C4-2B (cell line): Measurements from ENCODE around the gene TOR3A.

Source experiments
- H3K27ac ChIP-seq: fragments of 450-650 bp; 2 replicates; pipeline ENCODE4 v1.5.1; 2017
- CTCF ChIP-seq: fragments of 450-650 bp; conservative IDR thresholded peaks from 2 replicates; pipeline ENCODE4 v1.5.1; 2017; ENCODE audit warnings: mild to moderate bottlenecking
- ZFX ChIP-seq: fragments of 450-650 bp; IDR thresholded peaks from 2 replicates; pipeline ENCODE4 v1.6.1; 2017

The TOR3A gene

GRCh38 chr1:179080866-179081686 is 794 bp upstream of the TOR3A start:
- TF ChIP-seq ZFX (no peak), CTCF (no peak)
- H3K27ac ChIP-seq: peak overlapping the region; percentile 95

DNA sequence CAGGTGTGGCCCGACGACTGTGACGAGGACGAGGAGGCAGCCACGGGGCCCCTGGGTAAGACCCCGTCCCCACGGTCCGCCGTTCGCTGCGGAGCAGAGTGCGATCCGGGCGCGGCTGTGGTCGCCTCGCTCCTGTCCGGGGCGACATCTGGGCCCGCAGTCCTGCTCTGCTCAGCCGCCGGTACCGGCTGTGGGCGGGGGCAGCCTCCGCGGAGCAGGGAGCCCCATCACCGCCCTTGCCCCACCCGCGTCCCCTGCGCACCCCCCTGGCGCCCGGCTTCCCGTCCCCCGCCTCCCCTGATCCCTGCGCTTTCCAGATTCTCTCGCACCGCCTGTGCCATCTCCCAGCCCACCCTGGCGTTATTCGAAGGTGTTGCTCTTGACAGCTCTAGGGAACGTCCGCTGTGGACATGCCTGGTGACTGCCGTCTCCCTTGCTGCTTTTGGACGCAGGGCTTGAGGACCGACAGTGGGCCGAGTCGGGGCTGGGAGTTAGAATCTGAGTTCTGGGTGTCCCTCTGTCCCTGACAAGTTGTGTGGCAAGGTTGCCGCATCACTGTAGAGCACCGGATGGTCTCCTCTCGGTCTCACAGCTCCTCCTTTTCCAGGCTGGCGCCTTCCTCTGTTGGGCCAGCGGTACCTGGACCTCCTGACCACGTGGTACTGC is 596 bp downstream of the TOR3A start:
- H3K27ac ChIP-seq: peak overlapping the region; percentile 95
- TF ChIP-seq CTCF (no peak), ZFX (peak; percentile 79; the same call in 1 of the 2 replicates)

- peak overlapping the region; percentile 95 for H3K27ac ChIP-seq
Observed at GRCh38 chr1:179082999-179083335, 1.1 kb downstream of the TOR3A start.

DNA sequence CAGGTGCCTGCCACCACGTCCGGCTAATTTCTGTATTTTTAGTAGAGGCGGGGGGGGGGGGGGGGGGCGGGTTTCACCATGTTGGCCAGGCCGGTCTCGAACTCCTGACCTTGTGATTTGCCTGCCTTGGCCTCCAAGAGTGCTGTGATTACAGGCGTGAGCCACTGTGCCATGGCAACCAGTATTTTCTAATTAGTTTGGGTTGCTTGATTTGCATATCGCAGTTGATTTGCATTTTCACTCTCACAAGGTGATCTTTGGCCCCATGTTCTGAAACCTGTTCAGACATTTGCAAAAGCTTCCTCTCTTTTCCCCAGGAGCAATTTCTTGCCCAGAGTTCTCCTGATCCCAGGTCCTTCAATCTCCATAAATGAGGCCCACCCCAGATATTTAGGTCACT is 1.7 kb downstream of the TOR3A start:
- peak overlapping the region; percentile 95 for H3K27ac ChIP-seq
- no peak for TF ChIP-seq CTCF
- no peak for TF ChIP-seq ZFX

More at GRCh38 chr1:179082999-179083335, 1.1 kb downstream of the TOR3A start:
- TF ChIP-seq ZFX (no peak), CTCF (no peak)

- TF ChIP-seq CTCF (no peak), ZFX (no peak)
Observed at GRCh38 chr1:179087665-179088064, 5.8 kb downstream of the TOR3A start.

DNA sequence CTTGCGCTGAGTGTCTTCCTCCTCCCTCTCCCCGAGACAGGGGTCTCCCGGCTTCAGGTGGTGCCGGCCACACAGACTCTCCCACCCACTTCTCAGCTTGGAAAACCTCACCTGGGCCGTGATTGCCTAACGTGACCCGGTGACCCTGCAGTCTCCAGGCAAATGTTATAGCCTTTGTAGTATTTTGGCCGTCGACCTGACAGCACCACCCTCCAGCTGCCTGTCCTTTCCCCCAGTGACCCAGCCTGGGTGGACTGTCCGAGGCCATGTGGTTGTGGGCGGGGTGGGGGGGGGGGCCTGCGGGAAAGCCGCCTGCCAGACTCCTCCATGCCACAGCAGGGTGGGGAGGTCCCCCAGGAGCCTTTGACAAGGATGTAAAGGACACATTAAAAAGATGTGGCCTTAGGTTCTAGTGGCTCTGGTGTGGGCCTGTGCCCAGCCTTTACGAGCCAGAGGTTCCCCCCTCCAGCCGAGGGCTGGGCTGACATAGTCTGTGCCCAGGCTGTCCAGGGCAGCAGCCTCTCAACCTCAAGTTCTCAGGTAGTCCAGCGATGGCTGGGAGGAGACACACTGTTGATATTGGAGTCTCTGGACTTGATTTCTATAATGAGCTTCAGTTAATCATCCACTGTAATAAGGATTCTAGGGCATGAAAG is 8.1 kb downstream of the TOR3A start:
- H3K27ac ChIP-seq: no peak overlapping the region
- TF ChIP-seq ZFX: no peak
- TF ChIP-seq CTCF: no peak

More at GRCh38 chr1:179087665-179088064, 5.8 kb downstream of the TOR3A start:
- no peak overlapping the region for H3K27ac ChIP-seq

DNA sequence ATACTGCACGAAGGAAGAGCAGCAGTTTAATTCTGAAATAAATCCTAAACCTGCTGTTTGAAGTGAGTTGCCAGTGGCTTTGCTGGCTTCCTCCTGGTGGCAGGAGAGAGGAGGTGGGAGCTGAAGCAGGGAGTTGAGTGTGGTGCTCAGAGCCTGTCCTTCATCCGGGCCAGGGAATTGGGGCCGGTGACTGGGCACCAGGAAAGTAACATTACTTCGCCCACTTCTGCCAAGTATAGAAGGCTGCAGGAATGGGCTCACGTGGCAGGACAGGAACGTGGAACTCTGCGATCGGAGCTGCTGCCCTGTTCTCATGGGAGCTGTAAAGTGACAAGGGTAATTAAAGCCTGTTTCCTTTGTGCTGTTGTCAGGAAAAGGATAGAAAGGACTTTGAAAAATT is 8.7 kb downstream of the TOR3A start:
- no peak overlapping the region for H3K27ac ChIP-seq
- TF ChIP-seq ZFX (no peak), CTCF (no peak)
